ENCODE results near the gene MVK. TPM values are rescaled to one million over a fixed set of nuclear protein-coding genes. Genes with fewer than 3 reads are reported as not detected.

MVK gene
- total RNA-seq, 1 donor = 3.9 TPM

GRCh38 chr12:109630815-109631214 lies 57.2 kb downstream of the MVK start:
- peaks cover 3% of the 10 kb centered on the region for H3K27me3 ChIP-seq (ENCODE audit: insufficient read depth, low read length)
- H3K4me1 ChIP-seq (ENCODE audit: insufficient read depth, low read length) = no peaks in the 10 kb centered on the region
- no peak overlapping the region for H3K4me3 ChIP-seq (ENCODE audit: low read length)
- no peaks in the 10 kb centered on the region for H3K9me3 ChIP-seq (ENCODE audit: low read depth, low read length)

- Histone ChIP-seq H3K4me3 (ENCODE audit: low read length) (no peak overlapping the region), H3K9me3 (ENCODE audit: low read depth, low read length) (no peaks in the 10 kb centered on the region), H3K4me1 (ENCODE audit: insufficient read depth, low read length) (no peaks in the 10 kb centered on the region), H3K27me3 (ENCODE audit: insufficient read depth, low read length) (peaks cover 3% of the 10 kb centered on the region)
Observed at GRCh38 chr12:109631302-109631701, 57.7 kb downstream of the MVK start.

GRCh38 chr12:109631751-109632150 lies 58.2 kb downstream of the MVK start:
- Histone ChIP-seq H3K27me3 (ENCODE audit: insufficient read depth, low read length) (peaks cover 3% of the 10 kb centered on the region), H3K4me3 (ENCODE audit: low read length) (no peak overlapping the region), H3K9me3 (ENCODE audit: low read depth, low read length) (no peaks in the 10 kb centered on the region), H3K4me1 (ENCODE audit: insufficient read depth, low read length) (no peaks in the 10 kb centered on the region)

- Histone ChIP-seq H3K4me3 (ENCODE audit: low read length) (no peak overlapping the region), H3K27me3 (ENCODE audit: insufficient read depth, low read length) (peaks cover 3% of the 10 kb centered on the region), H3K4me1 (ENCODE audit: insufficient read depth, low read length) (no peaks in the 10 kb centered on the region), H3K9me3 (ENCODE audit: low read depth, low read length) (no peaks in the 10 kb centered on the region)
Observed at GRCh38 chr12:109632342-109632741, 58.7 kb downstream of the MVK start.

GRCh38 chr12:109635717-109636116 lies 62.1 kb downstream of the MVK start:
- no peaks in the 10 kb centered on the region for H3K4me1 ChIP-seq (ENCODE audit: insufficient read depth, low read length)
- H3K9me3 ChIP-seq (ENCODE audit: low read depth, low read length) = no peaks in the 10 kb centered on the region
- no peak overlapping the region for H3K4me3 ChIP-seq (ENCODE audit: low read length)
- H3K27me3 ChIP-seq (ENCODE audit: insufficient read depth, low read length) = no peaks in the 10 kb centered on the region

GRCh38 chr12:109637348-109637747 lies 63.8 kb downstream of the MVK start:
- H3K9me3 ChIP-seq (ENCODE audit: low read depth, low read length) = no peaks in the 10 kb centered on the region
- no peaks in the 10 kb centered on the region for H3K4me1 ChIP-seq (ENCODE audit: insufficient read depth, low read length)
- H3K27me3 ChIP-seq (ENCODE audit: insufficient read depth, low read length) = no peaks in the 10 kb centered on the region
- no peak overlapping the region for H3K4me3 ChIP-seq (ENCODE audit: low read length)

- Histone ChIP-seq H3K9me3 (ENCODE audit: low read depth, low read length) (no peaks in the 10 kb centered on the region), H3K27me3 (ENCODE audit: insufficient read depth, low read length) (no peaks in the 10 kb centered on the region), H3K4me1 (ENCODE audit: insufficient read depth, low read length) (no peaks in the 10 kb centered on the region), H3K4me3 (ENCODE audit: low read length) (no peak overlapping the region)
Observed at GRCh38 chr12:109637996-109638395, 64.4 kb downstream of the MVK start.

GRCh38 chr12:109638735-109639134 lies 65.1 kb downstream of the MVK start:
- Histone ChIP-seq H3K4me1 (ENCODE audit: insufficient read depth, low read length) (no peaks in the 10 kb centered on the region), H3K4me3 (ENCODE audit: low read length) (no peak overlapping the region), H3K9me3 (ENCODE audit: low read depth, low read length) (no peaks in the 10 kb centered on the region), H3K27me3 (ENCODE audit: insufficient read depth, low read length) (no peaks in the 10 kb centered on the region)

- Histone ChIP-seq H3K4me3 (ENCODE audit: low read length) (no peak overlapping the region), H3K9me3 (ENCODE audit: low read depth, low read length) (no peaks in the 10 kb centered on the region), H3K27me3 (ENCODE audit: insufficient read depth, low read length) (no peaks in the 10 kb centered on the region), H3K4me1 (ENCODE audit: insufficient read depth, low read length) (no peaks in the 10 kb centered on the region)
Observed at GRCh38 chr12:109639151-109639872, 65.7 kb downstream of the MVK start.

GRCh38 chr12:109640961-109641360 lies 67.4 kb downstream of the MVK start:
- Histone ChIP-seq H3K4me1 (ENCODE audit: insufficient read depth, low read length) (no peaks in the 10 kb centered on the region), H3K4me3 (ENCODE audit: low read length) (no peak overlapping the region), H3K9me3 (ENCODE audit: low read depth, low read length) (no peaks in the 10 kb centered on the region), H3K27me3 (ENCODE audit: insufficient read depth, low read length) (no peaks in the 10 kb centered on the region)

GRCh38 chr12:109641422-109641821 lies 67.8 kb downstream of the MVK start:
- Histone ChIP-seq H3K4me1 (ENCODE audit: insufficient read depth, low read length) (no peaks in the 10 kb centered on the region), H3K4me3 (ENCODE audit: low read length) (no peak overlapping the region), H3K9me3 (ENCODE audit: low read depth, low read length) (no peaks in the 10 kb centered on the region), H3K27me3 (ENCODE audit: insufficient read depth, low read length) (no peaks in the 10 kb centered on the region)

- H3K27me3 ChIP-seq (ENCODE audit: insufficient read depth, low read length) = no peaks in the 10 kb centered on the region
- no peak overlapping the region for H3K4me3 ChIP-seq (ENCODE audit: low read length)
- H3K4me1 ChIP-seq (ENCODE audit: insufficient read depth, low read length) = no peaks in the 10 kb centered on the region
- H3K9me3 ChIP-seq (ENCODE audit: low read depth, low read length) = no peaks in the 10 kb centered on the region
Observed at GRCh38 chr12:109642506-109643132, 69.0 kb downstream of the MVK start.

- Histone ChIP-seq H3K4me3 (ENCODE audit: low read length) (no peak overlapping the region), H3K4me1 (ENCODE audit: insufficient read depth, low read length) (no peaks in the 10 kb centered on the region), H3K27me3 (ENCODE audit: insufficient read depth, low read length) (no peaks in the 10 kb centered on the region), H3K9me3 (ENCODE audit: low read depth, low read length) (no peaks in the 10 kb centered on the region)
Observed at GRCh38 chr12:109645194-109645593, 71.6 kb downstream of the MVK start.

GRCh38 chr12:109645708-109646107 lies 72.1 kb downstream of the MVK start:
- no peaks in the 10 kb centered on the region for H3K9me3 ChIP-seq (ENCODE audit: low read depth, low read length)
- no peak overlapping the region for H3K4me3 ChIP-seq (ENCODE audit: low read length)
- no peaks in the 10 kb centered on the region for H3K4me1 ChIP-seq (ENCODE audit: insufficient read depth, low read length)
- no peaks in the 10 kb centered on the region for H3K27me3 ChIP-seq (ENCODE audit: insufficient read depth, low read length)
